ENCODE data around the gene SLX4IP.
"Not testable (repeated sequence)": the region's sequence is repeated elsewhere in the genome, so short reads cannot be mapped to it uniquely, and the experiment has no call there.

Gene SLX4IP

GRCh38 chr20:10613426-10613825 is 178.3 kb downstream of the SLX4IP start:
- not testable (repeated sequence) for DNase-seq

DNA sequence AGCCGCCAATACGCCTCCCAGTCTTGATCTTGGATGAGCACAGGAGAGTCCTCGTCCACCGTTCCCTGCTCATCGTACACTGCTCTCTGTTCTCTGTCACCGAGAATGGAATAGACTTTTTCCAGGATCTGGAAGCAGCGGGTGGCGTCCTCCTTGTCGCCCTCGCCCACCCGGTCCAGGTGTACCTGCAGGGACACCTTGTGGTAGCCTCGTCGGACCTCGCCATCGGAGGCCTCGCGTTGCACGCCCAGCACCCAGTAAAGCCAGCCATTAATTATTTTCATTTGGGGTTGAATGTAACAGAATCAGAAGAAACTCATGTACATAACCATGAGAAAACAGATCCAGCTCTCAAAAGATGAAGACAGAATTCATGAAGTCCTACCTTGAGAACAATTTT is 178.8 kb downstream of the SLX4IP start:
- DNase-seq: no peak

DNA sequence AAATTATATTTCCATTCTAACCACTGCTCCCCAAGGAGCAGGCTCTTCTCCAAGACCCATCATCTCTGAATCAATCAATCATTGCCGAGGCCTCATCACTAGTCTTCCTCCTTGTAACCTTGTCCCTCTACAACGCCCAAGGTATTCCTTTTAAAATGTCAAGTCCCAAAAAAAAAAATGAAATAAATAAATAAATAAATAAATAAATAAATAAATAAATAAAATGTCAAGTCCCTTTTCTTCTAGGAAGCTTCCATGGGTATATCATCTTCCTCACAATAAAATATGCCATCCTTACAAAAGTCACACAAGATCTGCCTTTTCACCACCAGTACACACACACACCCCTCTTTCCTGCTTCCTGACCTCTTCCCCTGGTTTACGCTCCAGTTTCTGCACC is 181.1 kb downstream of the SLX4IP start:
- DNase-seq: no peak

- DNase-seq: not testable (repeated sequence)
Measured at GRCh38 chr20:10617549-10618133, 182.5 kb downstream of the SLX4IP start.

DNA sequence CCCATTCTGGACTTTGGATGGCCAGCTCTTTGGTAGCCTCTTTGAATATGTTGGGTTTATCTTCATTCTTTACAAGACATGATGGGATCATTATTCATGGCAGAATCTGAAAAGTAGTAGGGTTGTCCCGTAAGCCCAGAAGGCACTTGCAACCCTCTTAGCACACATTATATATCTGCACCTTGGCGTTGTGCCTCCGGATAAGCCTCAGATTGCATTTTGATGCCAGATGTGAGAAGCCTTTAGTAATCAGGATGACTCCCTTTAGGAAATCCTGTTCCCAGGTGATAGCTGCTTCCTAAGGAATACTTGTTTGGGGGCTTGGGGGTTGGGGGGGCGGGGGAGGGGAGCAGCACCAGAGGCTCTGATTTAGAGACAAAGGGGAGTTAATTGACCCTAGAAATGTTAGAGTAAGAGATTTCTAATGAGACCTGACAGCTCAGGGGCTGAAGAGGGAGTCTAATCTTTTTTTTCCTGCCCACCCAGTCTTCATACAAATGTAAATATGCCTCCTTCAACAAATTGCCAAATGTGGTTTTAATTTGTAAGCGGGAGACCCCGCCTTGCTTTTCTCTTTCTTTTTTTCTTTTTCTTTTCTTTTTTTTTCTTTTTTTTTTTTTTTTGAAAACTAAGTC is 183.6 kb downstream of the SLX4IP start:
- DNase-seq: no peak

DNA sequence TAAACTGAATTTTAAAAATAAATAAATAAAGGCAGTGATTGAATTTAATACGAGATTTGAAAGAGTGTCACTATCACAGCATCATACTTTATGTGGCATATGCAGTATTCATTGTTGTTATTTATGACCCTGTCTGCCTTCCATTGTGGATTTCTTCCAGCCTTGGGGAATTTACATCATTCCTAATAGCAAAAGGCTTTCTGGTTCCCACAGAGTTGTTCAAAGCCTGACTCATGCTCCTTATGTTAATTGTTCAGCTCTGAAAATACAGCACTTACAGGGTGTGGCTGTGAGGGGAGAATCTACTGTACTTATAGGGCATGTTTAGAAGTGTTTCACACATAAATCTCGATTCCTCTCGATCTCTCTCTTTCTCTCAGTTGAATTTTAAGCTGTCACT is 184.3 kb downstream of the SLX4IP start:
- no peak for DNase-seq

GRCh38 chr20:10621149-10621548 is 186.0 kb downstream of the SLX4IP start:
- no peak for DNase-seq

- DNase-seq: no peak
Measured at GRCh38 chr20:10622657-10623418, 187.7 kb downstream of the SLX4IP start.

DNA sequence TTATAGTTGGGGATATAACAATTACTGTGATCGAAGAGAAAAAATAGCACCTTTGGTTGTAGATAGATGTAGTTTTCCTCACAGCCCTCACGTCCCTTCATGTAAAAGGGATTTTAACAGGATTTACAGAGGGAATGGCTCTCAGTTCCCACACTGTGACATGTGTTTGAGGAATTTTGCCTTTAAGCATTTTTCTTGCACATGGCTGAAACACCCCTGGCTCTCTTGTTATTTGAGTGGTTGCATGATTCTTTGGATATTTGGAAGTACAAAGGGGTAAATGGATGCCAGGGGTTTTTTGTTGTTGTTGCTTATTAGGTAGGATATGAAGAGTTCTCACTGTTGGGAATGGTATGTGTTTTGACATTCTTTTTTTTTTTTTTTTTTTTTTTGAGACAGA is 190.5 kb downstream of the SLX4IP start:
- DNase-seq: no peak

DNA sequence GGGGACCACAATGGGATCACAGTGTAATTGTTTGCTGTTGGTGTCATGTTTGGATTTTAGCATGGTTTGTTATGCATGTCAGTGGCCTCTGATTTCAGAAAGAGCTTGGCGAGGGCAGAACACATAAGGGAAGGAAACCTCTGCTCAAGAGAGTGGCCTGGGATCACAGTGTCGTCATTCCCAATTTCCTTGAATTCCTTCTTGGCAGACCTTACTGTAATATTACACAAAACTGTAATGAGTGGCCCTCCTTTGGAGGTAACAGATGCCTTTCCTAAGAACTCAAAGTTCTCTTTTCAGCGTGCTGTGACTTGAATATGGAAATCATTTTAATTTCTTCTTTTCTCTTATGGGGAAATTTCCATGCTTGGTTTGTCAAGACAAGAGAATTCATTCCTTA is 191.8 kb downstream of the SLX4IP start:
- DNase-seq: no peak

GRCh38 chr20:10629946-10630650 is 195.0 kb downstream of the SLX4IP start:
- DNase-seq: no peak

DNA sequence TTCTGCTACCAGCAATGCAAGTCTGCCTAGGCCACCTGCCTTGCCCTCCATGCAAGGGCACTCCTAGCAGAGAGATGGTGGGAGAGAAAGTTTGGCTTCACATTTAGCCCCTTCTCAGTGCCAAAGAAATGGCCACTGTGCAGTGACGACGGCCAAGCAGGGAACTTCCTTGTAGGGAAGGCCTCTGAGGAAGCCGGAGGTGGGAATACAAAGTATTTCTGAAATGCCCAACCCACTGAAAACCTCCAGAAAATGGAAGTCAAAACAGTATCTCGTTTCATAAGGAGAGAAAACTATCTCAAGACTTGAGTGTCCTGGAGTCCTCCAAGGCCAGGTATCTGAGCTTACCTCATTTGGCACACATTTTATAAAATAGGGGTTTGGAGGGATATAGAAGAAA is 196.0 kb downstream of the SLX4IP start:
- no peak for DNase-seq

DNA sequence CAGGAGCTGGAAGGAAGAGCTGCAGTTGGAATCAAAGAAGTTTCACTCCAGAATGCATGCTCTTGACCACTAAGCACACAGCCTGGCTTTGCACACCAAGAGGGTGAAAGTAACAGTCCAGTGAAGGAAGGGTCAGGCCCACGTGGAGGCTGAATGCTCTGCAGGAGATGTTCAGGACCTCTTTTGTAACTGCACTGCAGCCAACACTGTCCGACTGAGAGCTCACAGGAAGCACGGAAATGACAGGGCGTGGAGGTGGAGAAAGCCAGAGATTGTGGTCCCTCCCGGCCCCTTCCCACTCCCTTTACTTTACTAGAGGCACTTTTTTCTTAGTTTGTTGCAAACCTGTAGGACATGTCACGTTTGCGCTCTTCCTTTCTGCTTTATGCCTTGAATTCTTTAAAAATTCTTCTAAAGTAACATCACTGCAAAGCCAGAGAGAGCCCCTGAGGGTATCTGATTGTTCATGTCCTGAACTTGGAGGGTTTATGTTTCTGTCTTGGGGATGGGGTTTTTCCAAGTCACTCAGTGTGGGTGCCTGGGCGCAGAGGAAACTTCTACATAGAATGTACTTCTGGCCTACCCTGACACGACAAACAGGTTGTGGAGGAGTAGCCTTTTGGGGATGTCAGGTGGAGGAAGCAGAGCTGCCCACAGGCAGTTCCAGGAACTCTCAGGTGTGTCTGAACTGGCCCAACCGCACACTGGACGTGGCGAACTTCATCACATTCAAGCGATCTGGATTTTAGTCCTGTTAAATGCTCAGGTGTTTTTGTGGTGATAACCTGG is 197.8 kb downstream of the SLX4IP start:
- no peak for DNase-seq

DNA sequence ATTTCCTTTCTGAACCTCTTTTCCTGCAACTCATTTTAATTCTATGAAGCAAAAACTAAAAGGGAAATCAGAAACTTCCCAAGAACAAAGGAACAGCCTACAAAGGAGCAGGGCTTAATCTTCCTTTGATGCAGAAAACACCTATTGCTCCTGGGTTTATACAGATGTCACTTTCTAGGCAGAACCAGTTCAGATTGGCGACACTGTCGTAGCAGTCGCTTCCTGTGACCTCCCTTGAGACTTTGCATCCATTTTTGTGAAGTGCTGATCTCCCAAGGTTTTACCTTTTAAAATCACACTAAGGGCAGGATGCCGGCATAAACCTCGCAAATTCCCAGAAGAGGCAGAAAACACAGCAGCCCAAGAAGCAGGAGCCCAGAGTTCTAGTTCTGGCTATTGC is 198.6 kb downstream of the SLX4IP start:
- no peak for DNase-seq

DNA sequence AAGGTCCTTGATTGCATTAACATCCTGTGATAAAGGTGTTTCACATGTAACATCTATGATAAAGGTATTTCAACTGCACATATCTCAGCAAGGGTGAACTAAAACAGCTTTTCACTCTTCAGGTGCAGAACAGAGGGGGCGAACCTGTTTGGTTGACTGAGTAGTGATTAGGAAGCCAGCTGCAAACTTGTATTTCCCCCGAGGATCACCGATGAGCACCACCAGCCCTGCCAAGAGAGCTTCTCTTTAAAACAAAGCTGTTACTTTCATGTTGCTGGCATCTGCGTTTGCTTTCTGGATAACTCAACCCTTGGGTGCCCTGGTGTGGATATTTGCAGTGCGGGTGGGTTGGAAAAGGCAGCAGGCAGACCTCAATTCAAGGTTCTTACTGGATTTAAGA is 199.1 kb downstream of the SLX4IP start:
- DNase-seq: no peak

DNA sequence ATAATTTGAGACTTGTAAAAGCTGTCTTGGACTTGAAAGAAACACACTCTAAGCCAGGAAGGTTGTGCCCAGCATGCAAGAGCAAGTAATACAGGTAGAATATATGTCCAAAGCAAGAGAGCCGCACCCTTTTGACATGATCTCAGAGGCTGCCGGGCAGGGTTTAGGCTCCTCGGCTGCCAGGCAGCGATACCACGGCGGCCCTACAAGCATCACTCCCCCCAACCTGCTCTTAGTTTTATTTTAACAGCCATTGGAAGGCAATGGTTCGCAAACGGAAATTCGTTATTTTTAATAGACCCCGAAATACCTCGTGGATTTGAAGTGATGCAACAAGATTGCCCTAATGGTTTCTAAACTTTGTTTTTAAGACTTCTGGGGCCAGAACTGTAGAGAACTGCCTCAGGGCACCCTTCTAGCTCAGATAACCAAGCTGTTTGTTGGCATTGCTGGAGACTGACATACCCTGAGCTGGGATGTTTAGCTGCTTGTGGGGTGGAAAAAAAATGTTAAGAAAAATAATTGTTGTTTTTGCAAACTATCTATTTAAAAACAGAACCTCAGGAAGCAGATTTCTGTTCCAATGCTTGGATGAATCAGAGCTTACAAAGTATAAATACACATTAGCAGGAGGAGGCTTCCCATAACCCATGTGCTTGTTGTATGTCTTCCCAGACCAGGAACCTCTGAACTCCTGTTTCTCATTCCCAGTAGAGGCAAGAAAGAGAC is 199.7 kb downstream of the SLX4IP start:
- DNase-seq: no peak

- DNase-seq: no peak
Measured at GRCh38 chr20:10635476-10636208, 200.5 kb downstream of the SLX4IP start.

DNA sequence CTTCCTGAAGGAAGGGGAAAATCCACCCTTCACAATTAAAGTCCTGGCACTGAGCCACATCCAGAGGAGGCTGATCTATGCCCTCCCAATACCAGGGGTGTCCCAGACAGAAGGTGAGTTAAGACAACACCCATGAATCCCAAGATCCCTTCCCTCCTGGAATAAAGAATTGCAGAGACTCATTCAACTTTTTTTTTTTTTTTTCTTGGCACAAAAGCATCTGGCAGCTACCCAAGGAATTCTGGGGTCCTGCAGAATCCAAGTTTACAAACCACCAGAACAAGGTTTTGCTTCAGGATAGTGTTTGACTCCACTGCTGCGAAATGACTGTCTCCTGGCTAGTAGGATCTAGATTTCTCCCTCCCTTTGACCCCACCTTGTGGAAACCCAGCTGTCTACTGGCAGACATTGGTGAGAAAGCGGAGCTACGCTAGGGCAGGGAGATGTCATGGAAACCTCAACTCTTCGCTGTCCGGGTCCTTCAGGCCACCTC is 201.3 kb downstream of the SLX4IP start:
- DNase-seq: no peak

GRCh38 chr20:10637031-10637559 is 202.0 kb downstream of the SLX4IP start:
- DNase-seq: no peak

GRCh38 chr20:10637563-10637962 is 202.5 kb downstream of the SLX4IP start:
- DNase-seq: no peak

All from NCI-H1694 (cell line).